D721Med (cell line): ENCODE results near the gene OXGR1.

Experiments
- DNase-seq: peaks from one replicate; pipeline ENCODE4 v3.0.0; 2011; ENCODE audit warnings: low spot score; ENCODE audit not compliant: insufficient read length
- FAIRE-seq: peaks from 2 replicates; lab custom pipeline; 2011; peaks lifted over from hg19 to GRCh38; lab: Jason Lieb, UNC
- TF ChIP-seq, protein P1 (sequence below): IDR thresholded peaks from 2 replicates; pipeline ENCODE4 v1.5.1; 2012; ENCODE audit warnings: mild to moderate bottlenecking, control low read depth; ENCODE audit not compliant: insufficient read depth; ENCODE audit errors: missing control alignments

Gene OXGR1

DNA sequence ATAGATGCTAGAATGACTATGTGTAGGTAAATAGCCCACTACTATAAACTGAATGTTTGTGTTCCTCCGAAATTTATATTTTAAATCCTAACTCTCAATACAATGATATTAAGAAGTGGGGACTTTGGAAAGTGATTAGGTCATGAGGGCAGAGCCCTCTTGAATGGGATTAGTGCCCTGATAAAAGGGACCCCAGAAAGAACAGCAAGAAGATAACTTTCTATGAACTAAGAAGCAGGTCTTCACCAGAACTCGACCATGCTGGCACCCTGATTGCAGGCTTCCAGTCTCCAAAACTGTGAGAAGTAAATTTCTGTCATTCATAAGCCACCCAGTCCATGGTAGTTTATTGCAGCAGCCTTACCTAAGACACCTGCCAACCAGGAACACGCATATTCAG lies 33.9 kb downstream of the OXGR1 start:
- TF ChIP-seq, protein P1, sequence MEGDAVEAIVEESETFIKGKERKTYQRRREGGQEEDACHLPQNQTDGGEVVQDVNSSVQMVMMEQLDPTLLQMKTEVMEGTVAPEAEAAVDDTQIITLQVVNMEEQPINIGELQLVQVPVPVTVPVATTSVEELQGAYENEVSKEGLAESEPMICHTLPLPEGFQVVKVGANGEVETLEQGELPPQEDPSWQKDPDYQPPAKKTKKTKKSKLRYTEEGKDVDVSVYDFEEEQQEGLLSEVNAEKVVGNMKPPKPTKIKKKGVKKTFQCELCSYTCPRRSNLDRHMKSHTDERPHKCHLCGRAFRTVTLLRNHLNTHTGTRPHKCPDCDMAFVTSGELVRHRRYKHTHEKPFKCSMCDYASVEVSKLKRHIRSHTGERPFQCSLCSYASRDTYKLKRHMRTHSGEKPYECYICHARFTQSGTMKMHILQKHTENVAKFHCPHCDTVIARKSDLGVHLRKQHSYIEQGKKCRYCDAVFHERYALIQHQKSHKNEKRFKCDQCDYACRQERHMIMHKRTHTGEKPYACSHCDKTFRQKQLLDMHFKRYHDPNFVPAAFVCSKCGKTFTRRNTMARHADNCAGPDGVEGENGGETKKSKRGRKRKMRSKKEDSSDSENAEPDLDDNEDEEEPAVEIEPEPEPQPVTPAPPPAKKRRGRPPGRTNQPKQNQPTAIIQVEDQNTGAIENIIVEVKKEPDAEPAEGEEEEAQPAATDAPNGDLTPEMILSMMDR = no peak
- FAIRE-seq = no peak
- no peak for DNase-seq

GRCh38 chr13:96958286-96958891 lies 35.9 kb downstream of the OXGR1 start:
- TF ChIP-seq, protein P1 = peak; percentile 71
- FAIRE-seq = no peak
- no peak for DNase-seq

- DNase-seq (no peak), FAIRE-seq (no peak)
- TF ChIP-seq, protein P1 = no peak
These were observed 41.7 kb downstream of the OXGR1 start for GRCh38 chr13:96952595-96952994.

- FAIRE-seq = no peak
These were observed 46.1 kb downstream of the OXGR1 start for GRCh38 chr13:96948127-96948526.

DNA sequence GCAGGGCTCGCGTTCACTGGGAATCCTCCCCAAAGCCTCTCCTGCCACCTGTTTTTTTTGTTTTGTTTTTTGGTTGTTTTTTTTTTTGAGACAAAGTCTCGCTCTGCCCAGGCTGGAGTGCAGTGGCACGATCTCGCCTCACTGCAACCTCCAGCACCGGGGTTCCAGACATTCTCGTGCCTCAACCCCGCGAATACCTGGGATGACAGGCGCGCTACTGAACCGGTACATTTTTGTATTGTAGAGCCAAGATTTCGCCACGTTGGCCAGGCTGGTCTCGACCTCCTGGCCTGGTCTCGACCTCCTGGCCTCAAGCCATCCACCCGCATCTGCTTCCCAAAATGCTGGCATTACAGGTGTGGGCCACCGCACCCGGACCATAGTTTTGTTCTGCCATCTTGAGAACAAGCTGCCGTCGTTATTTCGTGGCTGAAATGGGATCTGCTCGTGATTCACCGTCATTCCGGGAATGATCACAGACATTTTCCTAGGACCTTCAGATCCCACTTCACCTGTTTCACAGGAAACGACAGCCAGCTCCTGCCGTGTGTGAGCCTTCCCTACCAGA lies 46.8 kb downstream of the OXGR1 start:
- no peak for FAIRE-seq
- TF ChIP-seq, protein P1 = no peak

More at GRCh38 chr13:96948127-96948526, 46.1 kb downstream of the OXGR1 start:
- TF ChIP-seq, protein P1 = no peak
- no peak for DNase-seq

GRCh38 chr13:96946709-96947311 lies 47.5 kb downstream of the OXGR1 start:
- FAIRE-seq (no peak), DNase-seq (no peak)
- TF ChIP-seq, protein P1 = no peak

More for the DNA sequence above, 46.8 kb downstream of the OXGR1 start:
- DNase-seq = no peak

DNA sequence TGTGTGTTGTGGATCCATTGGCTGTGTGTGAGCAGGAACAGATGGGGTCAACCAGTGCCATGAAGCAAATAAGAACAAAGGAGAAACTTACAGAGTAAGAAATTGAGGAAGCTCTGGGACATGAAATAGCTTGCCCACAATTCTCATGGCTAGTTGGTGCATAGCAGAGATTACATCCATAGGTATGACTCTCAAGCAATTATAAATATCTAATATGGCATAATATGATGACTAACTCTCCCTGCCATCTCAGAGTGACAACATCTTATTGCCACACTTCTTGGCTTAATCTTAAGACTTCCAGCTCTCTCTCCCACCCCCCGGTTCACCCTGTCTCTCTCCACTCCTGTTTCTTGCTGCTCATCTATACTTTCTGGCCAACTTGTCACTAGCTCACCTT lies 53.3 kb downstream of the OXGR1 start:
- DNase-seq = no peak
- FAIRE-seq = no peak
- TF ChIP-seq, protein P1 = no peak
